SHP77 (cell line): ENCODE data around the gene GZF1.

Experiments
- DNase-seq, 2 experiments: peaks; one replicate each; lab custom pipeline; 2025; lab: John Stamatoyannopoulos, UW

GZF1 gene

GRCh38 chr20:23361476-23362391 is at the start of gene GZF1:
GZF1 (plus strand) TSS chr20:23362182; CDS start chr20:23364384, 2,202 bp downstream.
- DNase-seq = peak; percentile 97 to 98

GRCh38 chr20:23313271-23313670 is 48.7 kb upstream of the GZF1 start:
- DNase-seq = no peak

GRCh38 chr20:23314699-23315098 is 47.3 kb upstream of the GZF1 start:
- DNase-seq = no peak

GRCh38 chr20:23315099-23315498 is 46.9 kb upstream of the GZF1 start:
- no peak for DNase-seq

GRCh38 chr20:23316626-23317025 is 45.4 kb upstream of the GZF1 start:
- no peak for DNase-seq

GRCh38 chr20:23317081-23317480 is 44.9 kb upstream of the GZF1 start:
- no peak for DNase-seq

- no peak for DNase-seq
Observed at GRCh38 chr20:23318347-23318746, 43.6 kb upstream of the GZF1 start.

GRCh38 chr20:23320317-23320716 is 41.7 kb upstream of the GZF1 start:
- peak; percentile 15 to 46 for DNase-seq

GRCh38 chr20:23325107-23325506 is 36.9 kb upstream of the GZF1 start:
- no peak for DNase-seq

- peak in 1 of 2 experiments; percentile 23 for DNase-seq
Observed at GRCh38 chr20:23326774-23327173, 35.2 kb upstream of the GZF1 start.

GRCh38 chr20:23327617-23328333 is 34.2 kb upstream of the GZF1 start:
- DNase-seq = no peak

- no peak for DNase-seq
Observed at GRCh38 chr20:23331450-23332350, 30.3 kb upstream of the GZF1 start.

GRCh38 chr20:23332467-23332866 is 29.5 kb upstream of the GZF1 start:
- DNase-seq = no peak

- DNase-seq = no peak
Observed at GRCh38 chr20:23334111-23334510, 27.9 kb upstream of the GZF1 start.

- DNase-seq = no peak
Observed at GRCh38 chr20:23335521-23335920, 26.5 kb upstream of the GZF1 start.

GRCh38 chr20:23336476-23336875 is 25.5 kb upstream of the GZF1 start:
- DNase-seq = no peak

- no peak for DNase-seq
Observed at GRCh38 chr20:23337312-23337711, 24.7 kb upstream of the GZF1 start.

GRCh38 chr20:23339986-23340385 is 22.0 kb upstream of the GZF1 start:
- DNase-seq = no peak

- DNase-seq = peak; percentile 85 to 86
Observed at GRCh38 chr20:23340524-23340923, 21.5 kb upstream of the GZF1 start.

- DNase-seq = no peak
Observed at GRCh38 chr20:23341073-23341472, 20.9 kb upstream of the GZF1 start.

- DNase-seq = no peak
Observed at GRCh38 chr20:23343590-23343989, 18.4 kb upstream of the GZF1 start.

- DNase-seq = no peak
Observed at GRCh38 chr20:23344336-23344735, 17.6 kb upstream of the GZF1 start.
